Measurements from ENCODE around the gene UBA52. TPM values are rescaled to one million over a fixed set of nuclear protein-coding genes. Genes with fewer than 3 reads are reported as not detected.
A peak's percentile ranks its signal among the peaks of the same experiment; 100 is the strongest.

The UBA52 gene
- total and polyA plus RNA-seq, 2 of the 13 experiments (the other 11 are each of a cell fraction or from before 2014, with no cell fraction given): 959 to 1,782 TPM

- Histone ChIP-seq H3K79me2 (ENCODE audit: insufficient read depth, low read length) (peaks cover 21% of the 10 kb centered on the region), H3K36me3 (replicated peaks in 1 of 2; ENCODE audit: control insufficient read depth in 1 of 2, insufficient read depth in 2 of 2, low read length in 2 of 2) (peaks cover 16 to 23% of the 10 kb centered on the region in 2 experiments; a peak in 4 of 5 replicates), H3K4me2 (ENCODE audit: low read depth, low read length) (no peak overlapping the region), H3K27ac (ENCODE audit: extremely low read length, insufficient read depth, low read length) (no peak overlapping the region), H3K9me3 (ENCODE audit: low read length) (no peaks in the 10 kb centered on the region), H4K20me1 (ENCODE audit: insufficient read depth, low read length) (peaks cover 10% of the 10 kb centered on the region), H3K27me3 (ENCODE audit: control insufficient read depth in 1 of 2, insufficient read depth in 2 of 2, low read length in 2 of 2) (no peaks in the 10 kb centered on the region; a peak in 1 of 5 replicates), H2AFZ (ENCODE audit: low read length) (no peak overlapping the region), H3K4me3 (replicated peaks in 1 of 3; ENCODE audit: insufficient read depth in 1 of 3, low read depth in 2 of 3, low read length in 3 of 3) (no peak overlapping the region), H3K4me1 (ENCODE audit: insufficient read depth, low read length) (peaks cover 20% of the 10 kb centered on the region), H3K9ac (ENCODE audit: insufficient read depth, low read depth, low read length) (no peak overlapping the region)
- DNase-seq (ENCODE audit: low spot score) (no peak), ATAC-seq (no peak), FAIRE-seq (no peak)
- POLR2A ChIA-PET: no interaction called here
- TF ChIP-seq RBFOX2 (IDR thresholded peaks at IDR 0.05; ENCODE audit: low read depth, low read length) (0 out of 2 replicates have a peak, but pooled peaks have one; percentile 35), ATM (IDR thresholded peaks at IDR 0.05; ENCODE audit: borderline replicate concordance) (no peak), ZNF768 (CRISPR knock-in tag; IDR thresholded peaks at IDR 0.05) (no peak), ZNF747 (CRISPR knock-in tag; IDR thresholded peaks at IDR 0.05; ENCODE audit: borderline replicate concordance) (no peak), ZNF230 (CRISPR knock-in tag; IDR thresholded peaks at IDR 0.05) (no peak), ZEB1 (IDR thresholded peaks at IDR 0.05; ENCODE audit: insufficient replicate concordance, low read depth) (no peak), ZMYM4 (CRISPR knock-in tag; IDR thresholded peaks at IDR 0.05) (no peak), ZBTB34 (CRISPR knock-in tag; IDR thresholded peaks at IDR 0.05) (no peak), ZNF792 (CRISPR knock-in tag; IDR thresholded peaks at IDR 0.05) (no peak), AGO2 (optimal IDR thresholded peaks at IDR 0.05; ENCODE audit: low read depth, low read length) (peak; percentile 66), TCF7 (IDR thresholded peaks at IDR 0.05; ENCODE audit: low read depth) (no peak)
- TF ChIP-seq, protein P1, sequence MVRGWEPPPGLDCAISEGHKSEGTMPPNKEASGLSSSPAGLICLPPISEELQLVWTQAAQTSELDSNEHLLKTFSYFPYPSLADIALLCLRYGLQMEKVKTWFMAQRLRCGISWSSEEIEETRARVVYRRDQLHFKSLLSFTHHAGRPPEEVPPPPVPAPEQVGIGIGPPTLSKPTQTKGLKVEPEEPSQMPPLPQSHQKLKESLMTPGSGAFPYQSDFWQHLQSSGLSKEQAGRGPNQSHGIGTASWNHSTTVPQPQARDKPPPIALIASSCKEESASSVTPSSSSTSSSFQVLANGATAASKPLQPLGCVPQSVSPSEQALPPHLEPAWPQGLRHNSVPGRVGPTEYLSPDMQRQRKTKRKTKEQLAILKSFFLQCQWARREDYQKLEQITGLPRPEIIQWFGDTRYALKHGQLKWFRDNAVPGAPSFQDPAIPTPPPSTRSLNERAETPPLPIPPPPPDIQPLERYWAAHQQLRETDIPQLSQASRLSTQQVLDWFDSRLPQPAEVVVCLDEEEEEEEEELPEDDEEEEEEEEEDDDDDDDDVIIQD (CRISPR knock-in tag; IDR thresholded peaks at IDR 0.05; ENCODE audit: low read depth): no peak
- CTCF ChIA-PET (ENCODE audit: low intra/inter-chr PET ratio, low total read pairs): no interaction called here
- intact Hi-C loops (cut with micrococcal nuclease; ENCODE audit: unreplicated experiment) (loop anchor here (5.0 kb wide), 1 partner anchor 97 kb away; no protein-coding TSS in a partner anchor), in situ Hi-C loops (cut with HindIII; ENCODE audit: extremely low pct_ligation_motif_present, low pct_unique_long_range_greater_than_20kb) (no loop called here)
- 97% methylated on average over 10 of the region's 18 CpGs for WGBS (ENCODE audit: low lambda C conversion rate)
- BruUV-seq (replicated peaks): no TSS peak
These were observed 3.1 kb downstream of the UBA52 start for GRCh38 chr19:18574691-18575291.
